HCT116 (cell line): Measurements from ENCODE around the gene MAF.

Source experiments
- POLR2A ChIP-seq: IDR thresholded peaks from 2 replicates; pipeline ENCODE4 v1.7.0; 2011; ENCODE audit warnings: borderline replicate concordance; ENCODE audit not compliant: insufficient read depth, insufficient read length; ENCODE audit errors: extremely low read depth
- TF ChIP-seq, protein P1 (sequence below), 3 experiments: fragments of 200-600 bp in 1 of 3; sonication (generic) in 1 of 3; IDR thresholded peaks in 2 of 3; conservative IDR thresholded peaks in 1 of 3; 2 replicates each; pipeline ENCODE4 v1.5.1; 2012 to 2017; ENCODE audit warnings: low read depth in 2 of 3, low read length in 2 of 3, antibody characterized with exemption in 1 of 3, borderline replicate concordance in 1 of 3, control low read depth in 1 of 3, mild to moderate bottlenecking in 1 of 3, mixed read lengths in 1 of 3, mixed run types in 1 of 3, moderate library complexity in 1 of 3; ENCODE audit not compliant: insufficient read depth in 1 of 3

DNA sequence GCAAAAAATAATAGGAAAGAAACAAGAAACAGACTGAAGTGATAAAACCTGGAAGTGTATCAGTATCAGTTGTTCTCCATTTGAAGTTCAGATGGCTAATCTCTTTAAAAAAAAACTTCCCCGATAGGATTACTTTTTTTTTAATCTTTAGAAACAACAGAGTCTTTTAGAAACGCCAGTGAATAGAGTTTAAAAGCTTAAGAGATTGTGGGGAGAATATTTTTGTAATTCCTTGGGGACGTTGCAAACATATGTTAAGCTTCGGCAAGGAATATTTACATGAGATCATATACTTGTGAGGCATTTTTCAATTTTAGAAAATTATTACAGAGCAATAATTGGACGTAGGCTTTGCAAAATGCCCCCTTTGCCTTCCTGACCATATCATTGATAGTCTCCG lies 13.2 kb downstream of the MAF start:
- no peak for TF ChIP-seq POLR2A
- TF ChIP-seq, protein P1, sequence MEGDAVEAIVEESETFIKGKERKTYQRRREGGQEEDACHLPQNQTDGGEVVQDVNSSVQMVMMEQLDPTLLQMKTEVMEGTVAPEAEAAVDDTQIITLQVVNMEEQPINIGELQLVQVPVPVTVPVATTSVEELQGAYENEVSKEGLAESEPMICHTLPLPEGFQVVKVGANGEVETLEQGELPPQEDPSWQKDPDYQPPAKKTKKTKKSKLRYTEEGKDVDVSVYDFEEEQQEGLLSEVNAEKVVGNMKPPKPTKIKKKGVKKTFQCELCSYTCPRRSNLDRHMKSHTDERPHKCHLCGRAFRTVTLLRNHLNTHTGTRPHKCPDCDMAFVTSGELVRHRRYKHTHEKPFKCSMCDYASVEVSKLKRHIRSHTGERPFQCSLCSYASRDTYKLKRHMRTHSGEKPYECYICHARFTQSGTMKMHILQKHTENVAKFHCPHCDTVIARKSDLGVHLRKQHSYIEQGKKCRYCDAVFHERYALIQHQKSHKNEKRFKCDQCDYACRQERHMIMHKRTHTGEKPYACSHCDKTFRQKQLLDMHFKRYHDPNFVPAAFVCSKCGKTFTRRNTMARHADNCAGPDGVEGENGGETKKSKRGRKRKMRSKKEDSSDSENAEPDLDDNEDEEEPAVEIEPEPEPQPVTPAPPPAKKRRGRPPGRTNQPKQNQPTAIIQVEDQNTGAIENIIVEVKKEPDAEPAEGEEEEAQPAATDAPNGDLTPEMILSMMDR (IDR thresholded peaks at IDR 0.05 in 2 of 3, conservative IDR thresholded peaks at IDR 0.05 in 1 of 3; ENCODE audit: borderline replicate concordance in 1 of 3, insufficient read depth in 1 of 3, low read depth in 2 of 3, low read length in 2 of 3) = no peak
